Astrocyte (in vitro differentiated cells and primary cell): Measurements from ENCODE around the gene OR1D2. TPM values are rescaled to one million over a fixed set of nuclear protein-coding genes. Genes with fewer than 3 reads are reported as not detected.
A peak's percentile ranks its signal among the peaks of the same experiment; 100 is the strongest.

Experiments used
- DNase-seq: peaks from one replicate; pipeline ENCODE4 v3.0.0-alpha.2; 2010; ENCODE audit warnings: low read depth
- FAIRE-seq: peaks from 2 replicates; lab custom pipeline; 2011; peaks lifted over from hg19 to GRCh38; lab: Jason Lieb, UNC
- H2AFZ ChIP-seq: 2 replicates; pipeline ENCODE4 v1.6.0; 2012; ENCODE audit warnings: low read depth, low read length, inconsistent platforms
- H3K27ac ChIP-seq: 2 replicates; pipeline ENCODE4 v1.5.1; 2011; ENCODE audit warnings: low read depth, low read length, inconsistent platforms
- H3K27me3 ChIP-seq: 2 replicates; pipeline ENCODE4 v1.6.0; 2011; ENCODE audit warnings: low read length, inconsistent platforms; ENCODE audit not compliant: insufficient read depth
- H3K36me3 ChIP-seq: 2 replicates; pipeline ENCODE4 v1.5.1; 2011; ENCODE audit warnings: low read length, inconsistent platforms; ENCODE audit not compliant: insufficient read depth
- H3K4me1 ChIP-seq: 2 replicates; pipeline ENCODE4 v1.5.1; 2011; ENCODE audit warnings: low read length, inconsistent platforms; ENCODE audit not compliant: insufficient read depth
- H3K4me2 ChIP-seq: 2 replicates; pipeline ENCODE4 v1.6.0; 2012; ENCODE audit warnings: low read length, inconsistent platforms
- H3K4me3 ChIP-seq: 2 replicates; pipeline ENCODE4 v1.5.1; 2011; ENCODE audit warnings: low read depth, mild to moderate bottlenecking, low read length, inconsistent platforms; ENCODE audit not compliant: insufficient read depth
- H3K79me2 ChIP-seq: 2 replicates; pipeline ENCODE4 v1.6.0; 2012; ENCODE audit warnings: mild to moderate bottlenecking, low read length, inconsistent platforms; ENCODE audit not compliant: insufficient read depth
- H3K9ac ChIP-seq: 2 replicates; pipeline ENCODE4 v1.6.0; 2012; ENCODE audit warnings: mild to moderate bottlenecking, low read length, inconsistent platforms
- H3K9me3 ChIP-seq: 2 replicates; pipeline ENCODE4 v1.5.1; 2012; ENCODE audit warnings: low read depth, mild to moderate bottlenecking, low read length, inconsistent platforms; ENCODE audit not compliant: insufficient read depth
- H4K20me1 ChIP-seq: 2 replicates; pipeline ENCODE4 v1.6.0; 2012; ENCODE audit warnings: low read length, inconsistent platforms; ENCODE audit not compliant: insufficient read depth
- H3K27ac Mint-ChIP-seq: one replicate; pipeline ENCODE4 v1.8.0; 2021; ENCODE audit warnings: mild to moderate bottlenecking, mixed read lengths; ENCODE audit not compliant: unreplicated experiment
- H3K27me3 Mint-ChIP-seq: one replicate; pipeline ENCODE4 v1.8.0; 2021; ENCODE audit warnings: low read depth, mixed read lengths; ENCODE audit not compliant: unreplicated experiment
- H3K36me3 Mint-ChIP-seq: one replicate; pipeline ENCODE4 v1.8.0; 2021; ENCODE audit warnings: low read depth, mixed read lengths; ENCODE audit not compliant: unreplicated experiment
- H3K4me1 Mint-ChIP-seq: one replicate; pipeline ENCODE4 v1.8.0; 2021; ENCODE audit warnings: low read depth, mixed read lengths; ENCODE audit not compliant: unreplicated experiment
- H3K4me3 Mint-ChIP-seq: one replicate; pipeline ENCODE4 v1.8.0; 2021; ENCODE audit warnings: mild to moderate bottlenecking, moderate library complexity, mixed read lengths; ENCODE audit not compliant: unreplicated experiment
- H3K9me3 Mint-ChIP-seq: one replicate; pipeline ENCODE4 v1.8.0; 2021; ENCODE audit warnings: mild to moderate bottlenecking, mixed read lengths; ENCODE audit not compliant: unreplicated experiment
- EZH2 ChIP-seq: IDR thresholded peaks from 2 replicates; pipeline ENCODE4 v1.6.1; 2012; ENCODE audit warnings: mild to moderate bottlenecking, low read length, inconsistent platforms; ENCODE audit not compliant: insufficient read depth
- total RNA-seq: library from RNA; stranded (reverse); gene quantifications from 2 replicates; pipeline ENCODE4 v1.2.1, GENCODE V29; 2021
- TF ChIP-seq, protein P1 (sequence below): IDR thresholded peaks from 2 replicates; pipeline ENCODE4 v1.5.1; 2011; ENCODE audit warnings: low read depth, mild to moderate bottlenecking, inconsistent platforms, low read length, moderate library complexity; ENCODE audit not compliant: insufficient read depth

OR1D2 gene
- total RNA-seq, 1 donor from 2014 or later = not detected

DNA sequence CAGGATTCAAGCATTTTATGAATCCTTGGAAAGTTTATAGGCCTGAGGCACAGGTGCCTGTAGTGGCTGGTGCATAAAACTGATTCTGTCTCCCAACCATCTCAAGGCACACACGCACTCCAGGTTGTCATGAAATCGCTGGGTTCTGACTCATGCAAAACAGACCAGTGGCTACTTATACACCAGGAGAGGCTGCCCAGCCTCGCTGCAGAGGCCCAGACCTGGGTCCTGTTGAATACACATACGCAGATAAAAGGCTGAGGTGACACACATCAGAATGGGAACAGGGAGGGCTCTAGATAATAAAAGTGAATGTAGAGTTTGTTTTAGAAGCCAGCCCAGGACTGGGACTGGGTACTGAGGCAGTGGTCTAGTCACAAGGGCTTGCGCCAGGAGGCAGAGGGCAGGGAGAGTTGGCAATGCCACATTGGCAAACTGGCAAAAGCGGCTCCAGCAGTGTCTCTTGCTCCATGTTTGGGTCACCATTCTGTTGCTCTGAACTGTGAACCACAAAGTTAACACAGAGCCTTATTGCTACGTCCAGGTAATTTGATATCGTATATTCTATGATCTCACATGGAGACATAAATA, 54.4 kb downstream of the OR1D2 start:
- H3K9ac ChIP-seq = no peak overlapping the region
- peak overlapping the region; percentile 70 for H3K4me3 ChIP-seq
- no peaks in the 10 kb centered on the region for H3K9me3 ChIP-seq
- no peaks in the 10 kb centered on the region for H4K20me1 ChIP-seq
- H2AFZ ChIP-seq = peak overlapping the region; percentile 89
- Mint-ChIP-seq H3K9me3 (peaks cover 3% of the 10 kb centered on the region), H3K4me3 (peak overlapping the region; percentile 89), H3K27ac (no peak overlapping the region), H3K4me1 (no peaks in the 10 kb centered on the region), H3K27me3 (peaks cover 5% of the 10 kb centered on the region), H3K36me3 (no peaks in the 10 kb centered on the region)
- H3K27ac ChIP-seq = no peak overlapping the region
- no peaks in the 10 kb centered on the region for H3K4me1 ChIP-seq
- peak overlapping the region; percentile 84 for H3K4me2 ChIP-seq
- FAIRE-seq = no peak
- TF ChIP-seq, protein P1, sequence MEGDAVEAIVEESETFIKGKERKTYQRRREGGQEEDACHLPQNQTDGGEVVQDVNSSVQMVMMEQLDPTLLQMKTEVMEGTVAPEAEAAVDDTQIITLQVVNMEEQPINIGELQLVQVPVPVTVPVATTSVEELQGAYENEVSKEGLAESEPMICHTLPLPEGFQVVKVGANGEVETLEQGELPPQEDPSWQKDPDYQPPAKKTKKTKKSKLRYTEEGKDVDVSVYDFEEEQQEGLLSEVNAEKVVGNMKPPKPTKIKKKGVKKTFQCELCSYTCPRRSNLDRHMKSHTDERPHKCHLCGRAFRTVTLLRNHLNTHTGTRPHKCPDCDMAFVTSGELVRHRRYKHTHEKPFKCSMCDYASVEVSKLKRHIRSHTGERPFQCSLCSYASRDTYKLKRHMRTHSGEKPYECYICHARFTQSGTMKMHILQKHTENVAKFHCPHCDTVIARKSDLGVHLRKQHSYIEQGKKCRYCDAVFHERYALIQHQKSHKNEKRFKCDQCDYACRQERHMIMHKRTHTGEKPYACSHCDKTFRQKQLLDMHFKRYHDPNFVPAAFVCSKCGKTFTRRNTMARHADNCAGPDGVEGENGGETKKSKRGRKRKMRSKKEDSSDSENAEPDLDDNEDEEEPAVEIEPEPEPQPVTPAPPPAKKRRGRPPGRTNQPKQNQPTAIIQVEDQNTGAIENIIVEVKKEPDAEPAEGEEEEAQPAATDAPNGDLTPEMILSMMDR = no peak
- no peak for TF ChIP-seq EZH2
- H3K36me3 ChIP-seq = no peaks in the 10 kb centered on the region
- H3K27me3 ChIP-seq = no peaks in the 10 kb centered on the region
- no peaks in the 10 kb centered on the region for H3K79me2 ChIP-seq
- DNase-seq = peak; percentile 20

- Histone ChIP-seq H3K9ac (peak overlapping the region; percentile 71), H3K27ac (peak overlapping the region; percentile 10), H3K4me2 (peak overlapping the region; percentile 84), H3K36me3 (no peaks in the 10 kb centered on the region), H3K27me3 (no peaks in the 10 kb centered on the region), H4K20me1 (no peaks in the 10 kb centered on the region), H2AFZ (peak overlapping the region; percentile 93), H3K79me2 (no peaks in the 10 kb centered on the region), H3K4me3 (peak overlapping the region; percentile 70), H3K4me1 (no peaks in the 10 kb centered on the region), H3K9me3 (peaks cover 4% of the 10 kb centered on the region)
- Mint-ChIP-seq H3K9me3 (peaks cover 7% of the 10 kb centered on the region), H3K36me3 (no peaks in the 10 kb centered on the region), H3K4me3 (peak overlapping the region; percentile 89), H3K4me1 (no peaks in the 10 kb centered on the region), H3K27ac (no peak overlapping the region), H3K27me3 (peaks cover 5% of the 10 kb centered on the region)
- peak; percentile 93 for DNase-seq
- TF ChIP-seq EZH2 = no peak
- TF ChIP-seq, protein P1 = peak; percentile 48
- FAIRE-seq = peak; percentile 79
Observed at GRCh38 chr17:3048727-3049471, 55.3 kb downstream of the OR1D2 start.

DNA sequence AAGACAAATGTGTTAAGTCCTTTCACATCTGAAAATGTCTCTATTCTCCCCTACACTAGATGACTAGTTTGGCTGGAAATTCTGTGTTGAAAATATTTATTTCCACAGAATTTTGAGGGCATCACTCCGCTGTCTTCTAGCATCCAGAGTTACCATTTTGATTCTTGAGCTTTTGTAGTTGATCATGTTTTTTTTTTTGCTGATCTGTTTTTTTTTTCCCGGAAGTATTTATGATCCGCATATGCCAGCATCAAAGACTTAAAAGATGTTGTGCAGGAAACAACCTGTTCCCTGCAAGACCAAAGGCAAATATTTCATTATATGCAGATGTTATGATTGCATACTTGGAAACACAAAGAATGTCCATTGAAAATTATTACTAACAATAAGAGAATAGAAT, 57.5 kb downstream of the OR1D2 start:
- Mint-ChIP-seq H3K4me3 (no peak overlapping the region), H3K27ac (no peak overlapping the region), H3K4me1 (no peaks in the 10 kb centered on the region), H3K36me3 (peaks cover 2% of the 10 kb centered on the region), H3K9me3 (peaks cover 16% of the 10 kb centered on the region), H3K27me3 (peaks cover 5% of the 10 kb centered on the region)
- no peaks in the 10 kb centered on the region for H3K4me1 ChIP-seq
- DNase-seq = no peak
- no peak overlapping the region for H3K4me3 ChIP-seq
- H3K9me3 ChIP-seq = peaks cover 9% of the 10 kb centered on the region
- no peak for FAIRE-seq
- H3K9ac ChIP-seq = no peak overlapping the region
- H4K20me1 ChIP-seq = no peaks in the 10 kb centered on the region
- no peaks in the 10 kb centered on the region for H3K36me3 ChIP-seq
- H3K27me3 ChIP-seq = no peaks in the 10 kb centered on the region
- no peak overlapping the region for H3K27ac ChIP-seq
- no peak overlapping the region for H2AFZ ChIP-seq
- H3K4me2 ChIP-seq = no peak overlapping the region
- TF ChIP-seq, protein P1 = no peak
- no peak for TF ChIP-seq EZH2
- no peaks in the 10 kb centered on the region for H3K79me2 ChIP-seq
